H9 (cell line): ENCODE results near the gene DTNA. TPM values are rescaled to one million over a fixed set of nuclear protein-coding genes. Genes with fewer than 3 reads are reported as not detected.

ENCODE experiments used
- DNase-seq: peaks from one replicate; pipeline ENCODE4 v3.0.0-alpha.2; 2017
- H2AFZ ChIP-seq: one replicate; pipeline ENCODE4 v1.6.1; 2013; ENCODE audit warnings: mild to moderate bottlenecking, low read length, control low read depth, moderate library complexity
- H2AK5ac ChIP-seq: 2 replicates; pipeline ENCODE4 v1.6.1; 2013; ENCODE audit warnings: low read length, control low read depth, mixed read lengths; ENCODE audit not compliant: insufficient read length
- H2BK120ac ChIP-seq: one replicate; pipeline ENCODE4 v1.6.1; 2013; ENCODE audit warnings: low read depth, mild to moderate bottlenecking, low read length, control low read depth, inconsistent platforms; ENCODE audit not compliant: poor library complexity, severe bottlenecking
- H2BK12ac ChIP-seq: 2 replicates; pipeline ENCODE4 v1.6.1; 2013; ENCODE audit warnings: low read length, control low read depth, mixed read lengths, low read depth; ENCODE audit not compliant: insufficient read length
- H2BK15ac ChIP-seq: 2 replicates; pipeline ENCODE4 v1.6.1; 2013; ENCODE audit warnings: low read depth, low read length, control low read depth
- H2BK20ac ChIP-seq: one replicate; pipeline ENCODE4 v1.6.1; 2013; ENCODE audit warnings: low read depth, mild to moderate bottlenecking, low read length, control low read depth, inconsistent platforms; ENCODE audit not compliant: poor library complexity, severe bottlenecking
- H2BK5ac ChIP-seq: 2 replicates; pipeline ENCODE4 v1.6.1; 2013; ENCODE audit warnings: low read length, control low read depth, mixed read lengths; ENCODE audit not compliant: insufficient read length
- H3K14ac ChIP-seq: 2 replicates; pipeline ENCODE4 v1.6.1; 2013; ENCODE audit warnings: low read length, control low read depth; ENCODE audit not compliant: insufficient read depth
- H3K18ac ChIP-seq: 2 replicates; pipeline ENCODE4 v1.6.1; 2013; ENCODE audit warnings: low read depth, mild to moderate bottlenecking, mixed read lengths, low read length, control low read depth; ENCODE audit not compliant: insufficient read length
- H3K23ac ChIP-seq: 2 replicates; pipeline ENCODE4 v1.6.1; 2013; ENCODE audit warnings: low read length, control low read depth, mixed read lengths, low read depth; ENCODE audit not compliant: insufficient read length
- H3K23me2 ChIP-seq: 2 replicates; pipeline ENCODE4 v1.6.1; 2013; ENCODE audit warnings: low read depth, mild to moderate bottlenecking, mixed read lengths, low read length, control low read depth; ENCODE audit not compliant: insufficient read length, poor library complexity, severe bottlenecking
- H3K27ac ChIP-seq: 2 replicates; pipeline ENCODE4 v1.5.1; 2013; ENCODE audit warnings: low read length, control low read depth, mixed read lengths, low read depth; ENCODE audit not compliant: insufficient read length
- H3K27me3 ChIP-seq: 2 replicates; pipeline ENCODE4 v1.6.1; 2013; ENCODE audit warnings: low read length, control low read depth, inconsistent platforms; ENCODE audit not compliant: insufficient read depth
- H3K4ac ChIP-seq: 2 replicates; pipeline ENCODE4 v1.6.1; 2013; ENCODE audit warnings: low read depth, mild to moderate bottlenecking, control low read depth, inconsistent platforms, low read length, moderate library complexity
- H3K4me1 ChIP-seq: 2 replicates; pipeline ENCODE4 v1.6.1; 2013; ENCODE audit warnings: low read length, control low read depth, inconsistent platforms; ENCODE audit not compliant: insufficient read depth
- H3K4me2 ChIP-seq: 2 replicates; pipeline ENCODE4 v1.6.1; 2013; ENCODE audit warnings: low read length, control low read depth, mixed read lengths; ENCODE audit not compliant: insufficient read length, insufficient read depth
- H3K56ac ChIP-seq: 2 replicates; pipeline ENCODE4 v1.6.1; 2013; ENCODE audit warnings: low read depth, mild to moderate bottlenecking, mixed read lengths, low read length, control low read depth; ENCODE audit not compliant: insufficient read length
- H3K79me1 ChIP-seq: 2 replicates; pipeline ENCODE4 v1.6.1; 2013; ENCODE audit warnings: low read depth, mild to moderate bottlenecking, moderate library complexity, low read length, control low read depth, inconsistent platforms; ENCODE audit not compliant: insufficient read depth, poor library complexity, severe bottlenecking
- H3K79me2 ChIP-seq: 2 replicates; pipeline ENCODE4 v1.6.1; 2013; ENCODE audit warnings: low read length, control low read depth, inconsistent platforms; ENCODE audit not compliant: insufficient read depth
- H3K9ac ChIP-seq: 2 replicates; pipeline ENCODE4 v1.6.1; 2013; ENCODE audit warnings: low read length, control low read depth, mixed read lengths; ENCODE audit not compliant: insufficient read length; ENCODE audit errors: extremely low read depth
- H3K9me3 ChIP-seq: one replicate; pipeline ENCODE4 v1.6.1; 2013; ENCODE audit warnings: low read depth, low read length, inconsistent platforms; ENCODE audit not compliant: control insufficient read depth
- H3T11ph ChIP-seq: one replicate; pipeline ENCODE4 v1.6.1; 2013; ENCODE audit warnings: mild to moderate bottlenecking, low read length, control low read depth, inconsistent platforms
- H4K20me1 ChIP-seq: one replicate; pipeline ENCODE4 v1.6.1; 2013; ENCODE audit not compliant: control insufficient read depth, insufficient read length, insufficient read depth
- H4K5ac ChIP-seq: 2 replicates; pipeline ENCODE4 v1.6.1; 2013; ENCODE audit warnings: low read depth, mild to moderate bottlenecking, mixed read lengths, low read length, control low read depth; ENCODE audit not compliant: insufficient read length
- H4K8ac ChIP-seq: replicated peaks from 2 replicates; pipeline ENCODE4 v1.6.1; 2013; ENCODE audit warnings: low read length, control low read depth, mixed read lengths, low read depth; ENCODE audit not compliant: insufficient read length
- H4K91ac ChIP-seq: 2 replicates; pipeline ENCODE4 v1.6.1; 2013; ENCODE audit warnings: low read depth, mild to moderate bottlenecking, moderate library complexity, mixed read lengths, low read length, control low read depth; ENCODE audit not compliant: insufficient read length
- H3K27ac Mint-ChIP-seq, 3 experiments: 2 replicates in 2 of 3; 3 replicates in 1 of 3; pipeline ENCODE4 v1.8.0; 2020 to 2021; ENCODE audit warnings: mixed read lengths in 3 of 3, mild to moderate bottlenecking in 1 of 3, moderate library complexity in 1 of 3
- H3K27me3 Mint-ChIP-seq: 2 replicates; pipeline ENCODE4 v1.8.0; 2021; ENCODE audit warnings: low read depth, mild to moderate bottlenecking, moderate library complexity, mixed read lengths
- H3K36me3 Mint-ChIP-seq, 3 experiments: 2 replicates in 2 of 3; 3 replicates in 1 of 3; pipeline ENCODE4 v1.8.0; 2020 to 2021; ENCODE audit warnings: low read depth in 3 of 3, mixed read lengths in 3 of 3; ENCODE audit not compliant: insufficient read depth in 1 of 3
- H3K4me1 Mint-ChIP-seq, 2 experiments: 2 replicates each; pipeline ENCODE4 v1.8.0; 2020; ENCODE audit warnings: mixed read lengths in 2 of 2
- H3K4me3 Mint-ChIP-seq, 2 experiments: 2 replicates in 1 of 2; 3 replicates in 1 of 2; pipeline ENCODE4 v1.8.0; 2020 to 2021; ENCODE audit warnings: mild to moderate bottlenecking in 2 of 2, mixed read lengths in 2 of 2, moderate library complexity in 1 of 2
- H3K9me3 Mint-ChIP-seq, 2 experiments: 2 replicates in 1 of 2; 3 replicates in 1 of 2; pipeline ENCODE4 v1.8.0; 2020; ENCODE audit warnings: mild to moderate bottlenecking in 2 of 2, mixed read lengths in 2 of 2, moderate library complexity in 1 of 2
- whole genome bisulfite sequencing: extraction: QIAGEN DNeasy Blood & Tissue Kit; methylation state at CpG from one replicate; pipeline ENCODE4 v1.1.7; 2013; ENCODE audit warnings: missing lambda C conversion rate, low lambda C conversion rate, mixed read lengths; ENCODE audit not compliant: insufficient read length; ENCODE audit errors: extremely low coverage; 5-methylcytosine and 5-hydroxymethylcytosine counted together
- total RNA-seq: library from RNA; stranded (reverse); gene quantifications from 2 replicates; pipeline ENCODE4 v1.2.1, GENCODE V29; 2021
- TF ChIP-seq, protein P1 (sequence below): fragments of 200-600 bp; sonication (generic); conservative IDR thresholded peaks from 3 replicates; pipeline ENCODE4 v1.8.0; 2021; ENCODE audit warnings: antibody characterized with exemption, mild to moderate bottlenecking

DTNA gene
- total RNA-seq, 1 experiment from 2014 or later, result 25.5 TPM

DNA sequence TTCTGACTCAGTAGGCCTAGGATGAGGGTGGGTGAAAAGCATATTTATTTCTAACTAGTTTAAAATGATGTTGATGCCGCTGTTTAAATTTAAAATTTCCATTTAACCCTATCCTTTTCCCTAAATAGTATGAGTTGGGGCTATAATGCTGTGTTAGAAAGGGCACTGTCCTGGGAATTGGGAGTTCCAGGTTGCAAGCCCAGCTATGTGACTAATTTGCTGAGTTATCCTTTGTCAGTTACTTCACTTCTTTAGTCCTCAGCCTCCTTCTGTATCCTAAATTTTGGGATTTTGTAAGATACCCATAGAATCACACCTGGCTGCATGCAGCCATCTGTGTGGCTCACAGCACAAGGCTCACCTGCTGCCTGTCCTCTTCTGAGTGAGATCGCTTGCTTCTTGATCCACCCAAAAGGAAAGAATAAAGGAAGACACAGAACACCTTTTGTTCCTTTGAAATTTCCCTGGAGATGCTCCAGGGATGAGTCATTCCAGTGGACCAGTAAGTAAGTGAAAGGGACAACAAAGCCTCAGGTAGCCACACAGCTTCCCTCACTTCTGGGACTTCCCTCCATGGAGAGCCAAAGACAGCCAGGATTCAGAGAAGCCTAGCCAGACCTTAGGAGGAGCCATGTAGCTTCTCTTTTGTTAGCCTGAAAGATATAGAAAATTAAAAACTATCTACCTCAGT, 97.2 kb downstream of the DTNA start:
- no peak overlapping the region for H3K4ac ChIP-seq
- Mint-ChIP-seq H3K4me1 (peaks cover 31 to 42% of the 10 kb centered on the region in 2 experiments), H3K36me3 (no peaks in the 10 kb centered on the region; a peak in 1 of 7 replicates), H3K27ac (peak overlapping the region in 1 of 3 experiments; percentile 94; a peak in 1 of 7 replicates), H3K9me3 (no peaks in the 10 kb centered on the region), H3K4me3 (no peak overlapping the region), H3K27me3 (no peaks in the 10 kb centered on the region; the same call in 1 of the 2 replicates)
- no peaks in the 10 kb centered on the region for H3K23me2 ChIP-seq
- no peak overlapping the region for H3T11ph ChIP-seq
- H2BK20ac ChIP-seq, result no peak overlapping the region
- peak overlapping the region; percentile 22 for H3K27ac ChIP-seq
- no peak overlapping the region for H4K91ac ChIP-seq
- DNase-seq, result peak; percentile 72
- no CpG with 5 or more reads among the region's 2 CpGs for WGBS
- H3K9me3 ChIP-seq, result no peaks in the 10 kb centered on the region
- H2AFZ ChIP-seq, result no peak overlapping the region
- no peak overlapping the region for H3K18ac ChIP-seq
- no peaks in the 10 kb centered on the region for H4K20me1 ChIP-seq
- no peak overlapping the region for H2BK120ac ChIP-seq
- H4K5ac ChIP-seq, result no peak overlapping the region
- no peak overlapping the region for H2BK15ac ChIP-seq
- H3K23ac ChIP-seq, result no peak overlapping the region
- no peak overlapping the region for H3K56ac ChIP-seq
- H2BK5ac ChIP-seq, result no peak overlapping the region
- H3K27me3 ChIP-seq, result no peaks in the 10 kb centered on the region
- H3K9ac ChIP-seq, result no peak overlapping the region
- H3K4me1 ChIP-seq, result peaks cover 9% of the 10 kb centered on the region; the same call in 1 of the 2 replicates
- no peaks in the 10 kb centered on the region for H3K79me2 ChIP-seq
- no peaks in the 10 kb centered on the region for H3K79me1 ChIP-seq
- TF ChIP-seq, protein P1, sequence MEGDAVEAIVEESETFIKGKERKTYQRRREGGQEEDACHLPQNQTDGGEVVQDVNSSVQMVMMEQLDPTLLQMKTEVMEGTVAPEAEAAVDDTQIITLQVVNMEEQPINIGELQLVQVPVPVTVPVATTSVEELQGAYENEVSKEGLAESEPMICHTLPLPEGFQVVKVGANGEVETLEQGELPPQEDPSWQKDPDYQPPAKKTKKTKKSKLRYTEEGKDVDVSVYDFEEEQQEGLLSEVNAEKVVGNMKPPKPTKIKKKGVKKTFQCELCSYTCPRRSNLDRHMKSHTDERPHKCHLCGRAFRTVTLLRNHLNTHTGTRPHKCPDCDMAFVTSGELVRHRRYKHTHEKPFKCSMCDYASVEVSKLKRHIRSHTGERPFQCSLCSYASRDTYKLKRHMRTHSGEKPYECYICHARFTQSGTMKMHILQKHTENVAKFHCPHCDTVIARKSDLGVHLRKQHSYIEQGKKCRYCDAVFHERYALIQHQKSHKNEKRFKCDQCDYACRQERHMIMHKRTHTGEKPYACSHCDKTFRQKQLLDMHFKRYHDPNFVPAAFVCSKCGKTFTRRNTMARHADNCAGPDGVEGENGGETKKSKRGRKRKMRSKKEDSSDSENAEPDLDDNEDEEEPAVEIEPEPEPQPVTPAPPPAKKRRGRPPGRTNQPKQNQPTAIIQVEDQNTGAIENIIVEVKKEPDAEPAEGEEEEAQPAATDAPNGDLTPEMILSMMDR, result no peak
- H3K14ac ChIP-seq, result no peak overlapping the region
- H4K8ac ChIP-seq, result no peak overlapping the region
- no peak overlapping the region for H2AK5ac ChIP-seq
- H2BK12ac ChIP-seq, result no peak overlapping the region
- H3K4me2 ChIP-seq, result no peak overlapping the region
